Fibroblast of lung (primary cell): ENCODE data around the gene ALG1.

Experiments
- CTCF ChIP-seq, 2 donors: IDR thresholded peaks in 1 of 2; conservative IDR thresholded peaks in 1 of 2; 1 replicate in 1 of 2; 2 replicates in 1 of 2; pipeline ENCODE4 v1.5.1; 2011 to 2012; ENCODE audit warnings: low read length in 2 of 2, control low read depth in 1 of 2, inconsistent platforms in 1 of 2, low read depth in 1 of 2, mild to moderate bottlenecking in 1 of 2
- EZH2 ChIP-seq: IDR thresholded peaks from 2 replicates; pipeline ENCODE4 v1.5.1; 2012; ENCODE audit warnings: low read length, control low read depth, mild to moderate bottlenecking; ENCODE audit errors: missing control alignments

- TF ChIP-seq CTCF (conservative IDR thresholded peaks at IDR 0.05 in 1 of 2, IDR thresholded peaks at IDR 0.05 in 1 of 2; ENCODE audit: low read depth in 1 of 2, low read length in 2 of 2) (no peak), EZH2 (no peak)
Measured at GRCh38 chr16:5071681-5072333, at the start of gene ALG1.
